BJ (cell line): ENCODE measurements around the gene SETD2. TPM values are rescaled to one million over a fixed set of nuclear protein-coding genes. Genes with fewer than 3 reads are reported as not detected.

Experiments
- CTCF ChIA-PET: fragments of 350-600 bp; formaldehyde crosslinking; extraction: SDS; loops from one replicate; lab custom pipeline; 2021; ENCODE audit warnings: antibody characterized with exemption, inconsistent platforms; lab: Yijun Ruan, JAX
- POLR2A ChIA-PET: fragments of 300-600 bp; sonication (Branson Sonifier 250); formaldehyde crosslinking; extraction: SDS; loops from one replicate; lab custom pipeline; 2021; ENCODE audit warnings: antibody characterized with exemption; lab: Charles Lee
- DNase-seq: peaks from one replicate; pipeline ENCODE4 v3.0.0-alpha.2; 2011; ENCODE audit warnings: low read depth
- H3K27me3 ChIP-seq: 2 replicates; pipeline ENCODE4 v1.6.0; 2011; ENCODE audit warnings: low read length; ENCODE audit not compliant: control insufficient read depth, insufficient read depth
- H3K36me3 ChIP-seq: 2 replicates; pipeline ENCODE4 v1.5.1; 2011; ENCODE audit warnings: low read length; ENCODE audit not compliant: control insufficient read depth, insufficient read depth
- H3K4me3 ChIP-seq: 2 replicates; pipeline ENCODE4 v1.5.1; 2011; ENCODE audit warnings: low read depth, mild to moderate bottlenecking, control low read depth, low read length
- CTCF ChIP-seq: IDR thresholded peaks from 2 replicates; pipeline ENCODE4 v1.5.1; 2011; ENCODE audit warnings: low read depth, mild to moderate bottlenecking, control low read depth, inconsistent platforms, low read length, moderate library complexity; ENCODE audit not compliant: insufficient read depth
- polyA plus RNA-seq: library from polyadenylated mRNA; depleted of rRNA; stranded (reverse); fragments of >200 nt; gene quantifications from 2 replicates; pipeline ENCODE4 v1.2.3, GENCODE V29; 2011

SETD2 gene
- polyA plus RNA-seq, 1 experiment, result 12.9 TPM

DNA sequence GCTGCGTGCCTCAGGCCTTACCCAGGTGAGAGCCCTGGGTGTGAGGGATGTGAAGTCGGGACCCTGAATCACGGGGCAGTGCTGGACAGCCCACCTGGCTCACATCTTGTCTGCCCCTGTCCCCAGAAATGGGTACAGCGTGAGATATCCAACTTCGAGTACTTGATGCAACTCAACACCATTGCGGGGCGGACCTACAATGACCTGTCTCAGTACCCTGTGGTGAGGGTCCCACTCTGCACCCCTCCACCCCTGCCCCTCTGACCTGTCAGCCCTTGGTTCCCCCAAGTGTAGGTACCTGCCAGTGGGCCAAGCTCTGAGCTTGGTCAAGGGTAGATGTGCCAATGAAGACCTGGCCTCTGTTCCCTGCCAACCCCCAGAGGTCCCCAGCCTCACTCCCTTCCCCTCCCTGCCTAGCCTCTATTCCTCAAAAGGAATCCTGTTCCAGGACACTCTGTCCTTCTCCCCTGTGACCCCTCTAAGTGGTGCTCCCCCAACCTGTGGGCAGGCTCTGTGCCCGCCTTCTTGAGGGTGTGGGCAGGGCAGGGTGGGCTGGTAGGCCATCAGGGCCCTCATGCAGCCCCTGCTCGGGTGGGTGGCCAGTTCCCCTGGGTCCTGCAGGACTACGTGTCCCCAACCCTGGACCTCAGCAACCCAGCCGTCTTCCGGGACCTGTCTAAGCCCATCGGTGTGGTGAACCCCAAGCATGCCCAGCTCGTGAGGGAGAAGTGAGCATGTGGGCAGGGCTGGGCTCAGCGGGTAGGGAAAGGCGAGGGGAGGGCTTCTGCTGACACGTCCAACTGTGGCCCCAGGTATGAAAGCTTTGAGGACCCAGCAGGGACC is 159.3 kb downstream of the SETD2 start:
- no peaks in the 10 kb centered on the region for H3K27me3 ChIP-seq
- ChIA-PET POLR2A (no interaction called here), CTCF (interaction anchor here (1.5 kb wide), 1 partner anchor 13 kb away, joined by 5 read pairs; no protein-coding TSS in a partner anchor)
- peaks cover 8% of the 10 kb centered on the region for H3K36me3 ChIP-seq
- no peak for DNase-seq
- H3K4me3 ChIP-seq, result no peak overlapping the region
- no peak for TF ChIP-seq CTCF

GRCh38 chr3:47003461-47004368 is 160.2 kb downstream of the SETD2 start:
- TF ChIP-seq CTCF, result no peak
- CTCF ChIA-PET, result no interaction called here
- H3K36me3 ChIP-seq, result peaks cover 8% of the 10 kb centered on the region
- H3K4me3 ChIP-seq, result no peak overlapping the region
- no peaks in the 10 kb centered on the region for H3K27me3 ChIP-seq
- POLR2A ChIA-PET, result no interaction called here
- DNase-seq, result no peak

GRCh38 chr3:47003056-47003410 is 160.9 kb downstream of the SETD2 start:
- H3K36me3 ChIP-seq, result peaks cover 8% of the 10 kb centered on the region

DNA sequence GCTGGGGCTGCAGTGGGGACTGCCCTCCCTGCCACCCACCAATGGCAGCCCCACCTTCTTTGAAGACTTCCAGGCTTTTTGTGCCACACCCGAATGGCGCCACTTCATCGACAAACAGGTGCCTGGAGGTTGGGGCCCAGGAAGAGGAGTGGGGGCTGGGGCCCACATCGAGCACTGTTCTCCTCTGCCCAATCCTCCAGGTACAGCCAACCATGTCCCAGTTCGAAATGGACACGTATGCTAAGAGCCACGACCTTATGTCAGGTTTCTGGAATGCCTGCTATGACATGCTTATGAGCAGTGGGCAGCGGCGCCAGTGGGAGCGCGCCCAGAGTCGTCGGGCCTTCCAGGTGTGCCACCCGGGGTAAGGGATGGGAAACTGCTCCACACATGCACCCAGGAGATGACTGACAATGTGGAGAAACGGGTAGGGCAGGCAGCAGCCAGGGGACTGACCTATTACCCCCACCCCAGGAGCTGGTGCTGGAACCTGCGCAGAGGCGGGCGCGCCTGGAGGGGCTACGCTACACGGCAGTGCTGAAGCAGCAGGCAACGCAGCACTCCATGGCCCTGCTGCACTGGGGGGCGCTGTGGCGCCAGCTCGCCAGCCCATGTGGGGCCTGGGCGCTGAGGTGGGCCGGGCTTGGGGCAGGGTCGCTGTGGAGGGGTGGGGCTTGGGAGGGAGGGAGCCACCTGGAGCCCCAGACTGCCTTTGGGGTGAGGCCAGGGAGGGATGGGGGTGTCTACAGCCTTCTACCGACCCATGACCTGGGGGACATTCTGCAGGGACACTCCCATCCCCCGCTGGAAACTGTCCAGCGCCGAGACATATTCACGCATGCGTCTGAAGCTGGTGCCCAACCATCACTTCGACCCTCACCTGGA is 161.5 kb downstream of the SETD2 start:
- CTCF ChIA-PET, result no interaction called here
- H3K27me3 ChIP-seq, result no peaks in the 10 kb centered on the region
- H3K4me3 ChIP-seq, result no peak overlapping the region
- no peak for TF ChIP-seq CTCF
- no peak for DNase-seq
- POLR2A ChIA-PET, result no interaction called here
- peaks cover 8% of the 10 kb centered on the region for H3K36me3 ChIP-seq

More at GRCh38 chr3:47003056-47003410, 160.9 kb downstream of the SETD2 start:
- no peak for TF ChIP-seq CTCF
- no peaks in the 10 kb centered on the region for H3K27me3 ChIP-seq
- ChIA-PET CTCF (no interaction called here), POLR2A (no interaction called here)
- no peak for DNase-seq
- H3K4me3 ChIP-seq, result no peak overlapping the region
